K562 (cell line): ENCODE results near the gene ARHGAP22. TPM values are rescaled to one million over a fixed set of nuclear protein-coding genes. Genes with fewer than 3 reads are reported as not detected.

ENCODE experiments used
- CEBPG ChIP-seq, 3 experiments: fragments of 200-800 bp in 1 of 3; sonication (Bioruptor generic) in 1 of 3; sonication (generic) in 1 of 3; formaldehyde crosslinking in 1 of 3; IDR thresholded peaks in 2 of 3; conservative IDR thresholded peaks in 1 of 3; 2 replicates each; pipeline versions ENCODE4 v1.6.1 to v1.8.0; 2016 to 2022; ENCODE audit warnings: missing compliant biosample characterization in 2 of 3, missing genetic modification characterization in 2 of 3, mild to moderate bottlenecking in 1 of 3, missing genetic modification reagents in 1 of 3
- DIDO1 ChIP-seq: fragments of 450-650 bp; IDR thresholded peaks from 2 replicates; pipeline ENCODE4 v1.6.1; 2016; ENCODE audit warnings: low read depth, missing biosample characterization, missing genetic modification characterization
- ELF1 ChIP-seq: fragments of 200-800 bp; sonication (Bioruptor generic); IDR thresholded peaks from 2 replicates; pipeline ENCODE4 v1.6.1; 2016; ENCODE audit warnings: missing genetic modification characterization, missing compliant biosample characterization
- GABPB1 ChIP-seq: sonication (generic); formaldehyde crosslinking; IDR thresholded peaks from 2 replicates; pipeline ENCODE4 v1.8.0; 2022; ENCODE audit warnings: mild to moderate bottlenecking, missing genetic modification reagents
- MEIS2 ChIP-seq: fragments of 450-650 bp; IDR thresholded peaks from 2 replicates; pipeline ENCODE4 v1.6.1; 2014; ENCODE audit warnings: mild to moderate bottlenecking; ENCODE audit not compliant: partially characterized antibody
- NFIC ChIP-seq: fragments of 450-650 bp; IDR thresholded peaks from 2 replicates; pipeline ENCODE4 v1.6.1; 2017; ENCODE audit warnings: mild to moderate bottlenecking, inconsistent platforms
- NFIX ChIP-seq: fragments of 250-450 bp; sonication (Bioruptor Pico); IDR thresholded peaks from 2 replicates; pipeline ENCODE4 v1.4.0; 2020; ENCODE audit warnings: low read depth, mild to moderate bottlenecking, moderate library complexity
- OTX1 ChIP-seq: fragments of 450-650 bp; formaldehyde crosslinking; IDR thresholded peaks from 2 replicates; pipeline ENCODE4 v1.4.0; 2022; ENCODE audit warnings: mild to moderate bottlenecking
- PML ChIP-seq: IDR thresholded peaks from 2 replicates; pipeline ENCODE4 v1.6.1; 2012; ENCODE audit warnings: low read length, inconsistent platforms
- POLR2B ChIP-seq: fragments of 450-650 bp; IDR thresholded peaks from 2 replicates; pipeline ENCODE4 v1.6.1; 2018; ENCODE audit warnings: low read depth; ENCODE audit not compliant: partially characterized antibody
- RBM22 ChIP-seq: fragments of 200-400 bp; formaldehyde crosslinking; IDR thresholded peaks from 2 replicates; pipeline ENCODE4 v1.6.1; 2018; ENCODE audit warnings: low read length, low read depth; ENCODE audit not compliant: poor library complexity, severe bottlenecking
- RBM25 ChIP-seq: fragments of 200-400 bp; formaldehyde crosslinking; IDR thresholded peaks from 2 replicates; pipeline ENCODE4 v1.6.1; 2018; ENCODE audit warnings: low read length, low read depth, moderate library complexity; ENCODE audit not compliant: severe bottlenecking
- SIN3B ChIP-seq: fragments of 450-650 bp; IDR thresholded peaks from 2 replicates; pipeline ENCODE4 v1.6.1; 2017; ENCODE audit warnings: low read depth, mild to moderate bottlenecking, moderate library complexity
- ZKSCAN8 ChIP-seq: fragments of 200-800 bp; sonication (Bioruptor generic); IDR thresholded peaks from 2 replicates; pipeline ENCODE4 v1.6.1; 2016; ENCODE audit warnings: missing genetic modification characterization, missing compliant biosample characterization
- ZNF121 ChIP-seq: sonication (generic); formaldehyde crosslinking; conservative IDR thresholded peaks from 2 replicates; pipeline ENCODE4 v1.8.0; 2022; ENCODE audit warnings: missing genetic modification reagents
- ZNF140 ChIP-seq: fragments of 250-450 bp; sonication (Bioruptor Pico); IDR thresholded peaks from 2 replicates; pipeline ENCODE4 v1.8.0; 2021; ENCODE audit warnings: moderate library complexity, mild to moderate bottlenecking, inconsistent platforms
- ZNF217 ChIP-seq: sonication (generic); formaldehyde crosslinking; IDR thresholded peaks from 2 replicates; pipeline ENCODE4 v1.8.0; 2022; ENCODE audit warnings: mild to moderate bottlenecking, missing genetic modification reagents
- ZNF644 ChIP-seq: fragments of 200-800 bp; sonication (Bioruptor generic); IDR thresholded peaks from 2 replicates; pipeline ENCODE4 v1.6.1; 2016; ENCODE audit warnings: low read depth, missing genetic modification characterization, missing compliant biosample characterization
- ZNF766 ChIP-seq: fragments of 200-800 bp; sonication (Bioruptor generic); conservative IDR thresholded peaks from 2 replicates; pipeline ENCODE4 v1.6.1; 2016; ENCODE audit warnings: missing genetic modification characterization, missing compliant biosample characterization
- ZSCAN32 ChIP-seq: fragments of 450-650 bp; formaldehyde crosslinking; IDR thresholded peaks from 2 replicates; pipeline ENCODE4 v1.4.0; 2020; ENCODE audit warnings: mild to moderate bottlenecking, moderate library complexity
- polyA plus RNA-seq, 8 experiments: library from polyadenylated mRNA; depleted of rRNA in 4 of 8; stranded (reverse) in 5 of 8; unstranded in 3 of 8; fragments of >200 nt; fragmentation: Nextera tagmentation in 2 of 8; fragmentation: Illumina TruSeq in 1 of 8; extraction: Ambion mirVana in 2 of 8; extraction: Trizol in 1 of 8; gene quantifications; 2 replicates each; pipeline versions ENCODE4 v1.2.1 to v1.2.3, GENCODE V29; 2011 to 2014; ENCODE audit warnings: inconsistent platforms in 1 of 8, missing spikeins in 1 of 8
- total RNA-seq, 7 experiments: library from RNA; depleted of rRNA in 6 of 7; stranded (reverse); fragments of >200 nt in 6 of 7; fragmentation: Illumina TruSeq in 2 of 7; extraction: Trizol in 2 of 7; gene quantifications; 2 replicates each; pipeline versions ENCODE4 v1.2.1 to v1.2.3, GENCODE V29; 2011 to 2021; ENCODE audit warnings: low replicate concordance in 1 of 7
- TF ChIP-seq, protein P1 (sequence below): IDR thresholded peaks from 2 replicates; pipeline ENCODE4 v1.6.1; 2012; ENCODE audit warnings: low read depth, low read length, improper control_type of control experiment, borderline replicate concordance
- TF ChIP-seq, protein P2 (sequence below), 2 experiments: fragments of 200-800 bp in 1 of 2; sonication (Bioruptor generic) in 1 of 2; sonication (generic) in 1 of 2; formaldehyde crosslinking in 1 of 2; IDR thresholded peaks in 1 of 2; conservative IDR thresholded peaks in 1 of 2; 2 replicates each; pipeline versions ENCODE4 v1.5.0 to v1.6.1; 2016 to 2020; ENCODE audit warnings: missing compliant biosample characterization in 1 of 2, missing genetic modification characterization in 1 of 2, missing genetic modification reagents in 1 of 2
- TF ChIP-seq, protein P3 (sequence below), 2 experiments: fragments of 450-650 bp; conservative IDR thresholded peaks; 2 replicates each; pipeline ENCODE4 v1.6.1; 2017; ENCODE audit warnings: mild to moderate bottlenecking in 2 of 2, moderate library complexity in 2 of 2

Gene ARHGAP22
- total and polyA plus RNA-seq, 9 of the 15 experiments (the other 6 are each of a cell fraction or from before 2014, with no cell fraction given) = 1.3 to 28.1 (median 12.7) TPM

DNA sequence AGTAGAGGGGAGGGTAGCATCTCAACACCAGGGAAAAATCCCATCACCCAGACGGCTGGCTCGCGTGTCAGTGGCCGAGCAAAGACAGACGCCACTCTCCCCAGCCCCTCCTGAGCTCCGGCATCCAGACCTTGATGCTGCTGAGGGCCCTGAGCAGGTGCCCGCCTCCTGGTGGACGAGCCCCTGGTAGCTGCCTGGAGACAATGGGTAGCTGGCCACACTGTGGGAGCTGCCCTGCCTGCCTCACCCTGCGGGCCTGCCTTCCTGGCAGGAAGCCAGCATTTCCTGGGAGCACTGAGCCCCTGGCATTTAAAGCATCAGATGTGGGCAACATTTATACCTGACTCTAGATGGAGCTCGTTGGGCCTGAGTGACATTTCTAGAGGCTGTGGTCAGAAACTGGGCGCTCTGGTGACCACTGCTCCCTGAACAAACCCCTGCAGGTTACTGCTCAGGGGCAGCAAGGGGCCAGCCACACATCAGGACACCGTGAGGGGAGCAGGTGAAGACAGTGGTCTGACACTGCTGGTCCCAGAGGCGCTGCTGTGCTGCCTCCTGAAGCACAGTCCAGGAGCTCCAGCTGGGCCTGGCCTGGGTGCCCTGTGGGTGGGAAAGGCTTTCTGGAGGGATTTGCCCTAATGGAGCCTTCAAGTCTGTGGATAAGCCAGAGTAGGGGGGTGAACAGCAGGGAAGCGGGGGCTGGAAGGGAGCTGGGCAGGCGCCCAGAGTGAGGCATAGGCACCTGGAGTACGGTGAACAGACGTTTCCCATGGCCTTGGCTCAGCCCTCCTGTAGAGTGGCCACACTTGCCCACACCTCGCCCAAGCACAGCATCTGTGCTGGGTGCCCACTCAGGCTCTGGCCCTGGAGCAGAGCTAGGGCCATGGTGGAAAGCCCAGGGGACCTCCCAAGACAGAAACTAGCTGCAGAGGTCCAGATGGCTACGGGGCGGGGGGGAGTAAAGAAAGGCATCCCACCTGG lies 159.7 kb downstream of the ARHGAP22 start (continued):
- TF ChIP-seq GABPB1 (CRISPR knock-in tag) = no peak
- TF ChIP-seq MEIS2 = no peak
- peak; percentile 54 for TF ChIP-seq RBM22
- TF ChIP-seq POLR2B = no peak
- TF ChIP-seq ZKSCAN8 = no peak
- no peak for TF ChIP-seq CEBPG (CRISPR knock-in tag; IDR thresholded peaks at IDR 0.05)
- no peak for TF ChIP-seq CEBPG (tag; conservative IDR thresholded peaks at IDR 0.05 in 1 of 2, IDR thresholded peaks at IDR 0.05 in 1 of 2)
- TF ChIP-seq, protein P1, sequence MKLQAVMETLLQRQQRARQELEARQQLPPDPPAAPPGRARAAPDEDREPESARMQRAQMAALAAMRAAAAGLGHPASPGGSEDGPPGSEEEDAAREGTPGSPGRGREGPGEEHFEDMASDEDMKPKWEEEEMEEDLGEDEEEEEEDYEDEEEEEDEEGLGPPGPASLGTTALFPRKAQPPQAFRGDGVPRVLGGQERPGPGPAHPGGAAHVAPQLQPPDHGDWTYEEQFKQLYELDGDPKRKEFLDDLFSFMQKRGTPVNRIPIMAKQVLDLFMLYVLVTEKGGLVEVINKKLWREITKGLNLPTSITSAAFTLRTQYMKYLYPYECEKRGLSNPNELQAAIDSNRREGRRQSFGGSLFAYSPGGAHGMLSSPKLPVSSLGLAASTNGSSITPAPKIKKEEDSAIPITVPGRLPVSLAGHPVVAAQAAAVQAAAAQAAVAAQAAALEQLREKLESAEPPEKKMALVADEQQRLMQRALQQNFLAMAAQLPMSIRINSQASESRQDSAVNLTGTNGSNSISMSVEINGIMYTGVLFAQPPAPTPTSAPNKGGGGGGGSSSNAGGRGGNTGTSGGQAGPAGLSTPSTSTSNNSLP = no peak
- TF ChIP-seq ZNF140 = no peak
- TF ChIP-seq, protein P2, sequence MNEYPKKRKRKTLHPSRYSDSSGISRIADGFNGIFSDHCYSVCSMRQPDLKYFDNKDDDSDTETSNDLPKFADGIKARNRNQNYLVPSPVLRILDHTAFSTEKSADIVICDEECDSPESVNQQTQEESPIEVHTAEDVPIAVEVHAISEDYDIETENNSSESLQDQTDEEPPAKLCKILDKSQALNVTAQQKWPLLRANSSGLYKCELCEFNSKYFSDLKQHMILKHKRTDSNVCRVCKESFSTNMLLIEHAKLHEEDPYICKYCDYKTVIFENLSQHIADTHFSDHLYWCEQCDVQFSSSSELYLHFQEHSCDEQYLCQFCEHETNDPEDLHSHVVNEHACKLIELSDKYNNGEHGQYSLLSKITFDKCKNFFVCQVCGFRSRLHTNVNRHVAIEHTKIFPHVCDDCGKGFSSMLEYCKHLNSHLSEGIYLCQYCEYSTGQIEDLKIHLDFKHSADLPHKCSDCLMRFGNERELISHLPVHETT (CRISPR knock-in tag; conservative IDR thresholded peaks at IDR 0.05 in 1 of 2, IDR thresholded peaks at IDR 0.05 in 1 of 2) = no peak
- TF ChIP-seq RBM25 = no peak
- no peak for TF ChIP-seq DIDO1 (tag)
- no peak for TF ChIP-seq ZNF217 (CRISPR knock-in tag)
- no peak for TF ChIP-seq OTX1 (CRISPR knock-in tag)
- no peak for TF ChIP-seq ZNF121 (CRISPR knock-in tag)
- peak; percentile 91 for TF ChIP-seq NFIC
- TF ChIP-seq ZNF766 = no peak
- no peak for TF ChIP-seq PML
- TF ChIP-seq ZSCAN32 (CRISPR knock-in tag) = no peak
- no peak for TF ChIP-seq SIN3B
- TF ChIP-seq, protein P3, sequence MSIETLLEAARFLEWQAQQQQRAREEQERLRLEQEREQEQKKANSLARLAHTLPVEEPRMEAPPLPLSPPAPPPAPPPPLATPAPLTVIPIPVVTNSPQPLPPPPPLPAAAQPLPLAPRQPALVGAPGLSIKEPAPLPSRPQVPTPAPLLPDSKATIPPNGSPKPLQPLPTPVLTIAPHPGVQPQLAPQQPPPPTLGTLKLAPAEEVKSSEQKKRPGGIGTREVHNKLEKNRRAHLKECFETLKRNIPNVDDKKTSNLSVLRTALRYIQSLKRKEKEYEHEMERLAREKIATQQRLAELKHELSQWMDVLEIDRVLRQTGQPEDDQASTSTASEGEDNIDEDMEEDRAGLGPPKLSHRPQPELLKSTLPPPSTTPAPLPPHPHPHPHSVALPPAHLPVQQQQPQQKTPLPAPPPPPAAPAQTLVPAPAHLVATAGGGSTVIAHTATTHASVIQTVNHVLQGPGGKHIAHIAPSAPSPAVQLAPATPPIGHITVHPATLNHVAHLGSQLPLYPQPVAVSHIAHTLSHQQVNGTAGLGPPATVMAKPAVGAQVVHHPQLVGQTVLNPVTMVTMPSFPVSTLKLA (conservative IDR thresholded peaks at IDR 0.05) = no peak
- TF ChIP-seq ZNF644 (tag) = no peak
- peak; percentile 58 for TF ChIP-seq NFIX (CRISPR knock-in tag)
- TF ChIP-seq ELF1 (tag) = no peak
